ENCODE results near the gene USP6.
"Not testable (repeated sequence)": the region's sequence is repeated elsewhere in the genome, so short reads cannot be mapped to it uniquely, and the experiment has no call there.

The USP6 gene

DNA sequence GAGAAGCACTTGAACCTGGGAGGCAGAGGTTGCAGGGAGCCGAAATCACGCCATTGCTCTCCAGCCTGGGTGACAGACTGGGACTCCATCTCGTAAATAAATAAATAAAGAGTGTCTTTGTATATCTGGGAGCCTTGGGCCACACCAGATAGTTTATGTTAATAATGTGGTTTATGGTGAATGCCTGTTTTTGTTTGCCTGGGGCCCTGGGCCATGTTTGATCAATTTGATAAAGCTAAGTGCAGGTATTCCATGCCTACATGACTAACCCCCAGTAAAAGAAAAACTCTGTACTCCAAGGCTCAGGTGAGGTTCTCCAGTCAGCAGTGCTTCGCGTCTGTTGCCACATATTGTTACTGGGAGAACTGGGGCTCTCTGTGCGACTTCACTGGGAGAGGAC is 103.7 kb downstream of the USP6 start:
- H3K27ac ChIP-seq (ENCODE audit: low read depth, low read length, poor library complexity, severe bottlenecking) = peak overlapping the region; percentile 24

DNA sequence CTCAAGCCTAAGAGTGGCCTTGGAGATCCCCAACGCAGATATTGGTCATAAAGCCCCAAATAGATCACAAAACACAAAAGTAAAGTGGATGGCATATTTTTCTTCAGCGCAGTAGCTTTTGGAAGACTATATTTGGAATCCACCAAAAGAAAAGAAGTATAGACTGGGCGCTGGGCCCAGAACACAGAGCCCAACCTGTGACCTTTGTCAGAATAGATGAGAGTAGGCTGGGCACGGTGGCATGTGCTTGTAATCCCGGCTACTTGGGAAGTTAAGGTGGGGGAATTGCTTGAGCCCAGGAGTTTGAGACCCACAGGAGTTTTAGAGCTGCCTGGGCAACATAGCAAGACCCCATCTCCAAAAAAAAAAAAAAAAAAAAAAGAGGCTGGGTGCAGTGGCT is 104.2 kb downstream of the USP6 start:
- H3K27me3 ChIP-seq (ENCODE audit: insufficient read depth, low read length) = no peaks in the 10 kb centered on the region
- H3K9ac ChIP-seq (ENCODE audit: low read length) = no peak overlapping the region
- H3K27ac ChIP-seq (ENCODE audit: low read depth, low read length, poor library complexity, severe bottlenecking) = peak overlapping the region; percentile 24
- H3K36me3 ChIP-seq (ENCODE audit: insufficient read depth, low read length) = no peaks in the 10 kb centered on the region
- TF ChIP-seq, protein P1, sequence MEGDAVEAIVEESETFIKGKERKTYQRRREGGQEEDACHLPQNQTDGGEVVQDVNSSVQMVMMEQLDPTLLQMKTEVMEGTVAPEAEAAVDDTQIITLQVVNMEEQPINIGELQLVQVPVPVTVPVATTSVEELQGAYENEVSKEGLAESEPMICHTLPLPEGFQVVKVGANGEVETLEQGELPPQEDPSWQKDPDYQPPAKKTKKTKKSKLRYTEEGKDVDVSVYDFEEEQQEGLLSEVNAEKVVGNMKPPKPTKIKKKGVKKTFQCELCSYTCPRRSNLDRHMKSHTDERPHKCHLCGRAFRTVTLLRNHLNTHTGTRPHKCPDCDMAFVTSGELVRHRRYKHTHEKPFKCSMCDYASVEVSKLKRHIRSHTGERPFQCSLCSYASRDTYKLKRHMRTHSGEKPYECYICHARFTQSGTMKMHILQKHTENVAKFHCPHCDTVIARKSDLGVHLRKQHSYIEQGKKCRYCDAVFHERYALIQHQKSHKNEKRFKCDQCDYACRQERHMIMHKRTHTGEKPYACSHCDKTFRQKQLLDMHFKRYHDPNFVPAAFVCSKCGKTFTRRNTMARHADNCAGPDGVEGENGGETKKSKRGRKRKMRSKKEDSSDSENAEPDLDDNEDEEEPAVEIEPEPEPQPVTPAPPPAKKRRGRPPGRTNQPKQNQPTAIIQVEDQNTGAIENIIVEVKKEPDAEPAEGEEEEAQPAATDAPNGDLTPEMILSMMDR (IDR thresholded peaks at IDR 0.05; ENCODE audit: low read length) = no peak
- no peak for TF ChIP-seq EZH2 (IDR thresholded peaks at IDR 0.05; ENCODE audit: borderline replicate concordance, low read length)
- H3F3A ChIP-seq (ENCODE audit: insufficient read depth, low read length) = 0 out of 2 replicates have a peak, but pooled peaks cover 6% of the 10 kb centered on the region
- no peak overlapping the region for H3K4me3 ChIP-seq (ENCODE audit: low read depth, low read length, poor library complexity, severe bottlenecking)
- no peaks in the 10 kb centered on the region for H3K79me2 ChIP-seq (ENCODE audit: insufficient read depth, low read length)
- no peak overlapping the region for H3K4me2 ChIP-seq (ENCODE audit: low read length)
- H3K4me1 ChIP-seq (ENCODE audit: insufficient read depth, low read length, severe bottlenecking) = peaks cover 28% of the 10 kb centered on the region
- no peaks in the 10 kb centered on the region for H3K9me3 ChIP-seq (ENCODE audit: low read length)
- H3K9me2 ChIP-seq (ENCODE audit: low read depth, low read length) = no peaks in the 10 kb centered on the region
- no peak overlapping the region for H2AFZ ChIP-seq (ENCODE audit: low read length)
- no peaks in the 10 kb centered on the region for H4K20me1 ChIP-seq (ENCODE audit: insufficient read depth, low read length)

More for the DNA sequence above, 103.7 kb downstream of the USP6 start:
- H3K4me1 ChIP-seq (ENCODE audit: insufficient read depth, low read length, severe bottlenecking) = peaks cover 28% of the 10 kb centered on the region
- H3K4me3 ChIP-seq (ENCODE audit: low read depth, low read length, poor library complexity, severe bottlenecking) = no peak overlapping the region
- H3K4me2 ChIP-seq (ENCODE audit: low read length) = no peak overlapping the region
- TF ChIP-seq, protein P1 (IDR thresholded peaks at IDR 0.05; ENCODE audit: low read length) = no peak
- no peak for TF ChIP-seq EZH2 (IDR thresholded peaks at IDR 0.05; ENCODE audit: borderline replicate concordance, low read length)
- no peak overlapping the region for H3K9ac ChIP-seq (ENCODE audit: low read length)
- no peak overlapping the region for H2AFZ ChIP-seq (ENCODE audit: low read length)
- H3F3A ChIP-seq (ENCODE audit: insufficient read depth, low read length) = 0 out of 2 replicates have a peak, but pooled peaks cover 6% of the 10 kb centered on the region
- H3K27me3 ChIP-seq (ENCODE audit: insufficient read depth, low read length) = no peaks in the 10 kb centered on the region
- no peaks in the 10 kb centered on the region for H3K79me2 ChIP-seq (ENCODE audit: insufficient read depth, low read length)
- no peaks in the 10 kb centered on the region for H3K9me3 ChIP-seq (ENCODE audit: low read length)
- H3K9me2 ChIP-seq (ENCODE audit: low read depth, low read length) = no peaks in the 10 kb centered on the region
- no peaks in the 10 kb centered on the region for H4K20me1 ChIP-seq (ENCODE audit: insufficient read depth, low read length)
- H3K36me3 ChIP-seq (ENCODE audit: insufficient read depth, low read length) = no peaks in the 10 kb centered on the region

DNA sequence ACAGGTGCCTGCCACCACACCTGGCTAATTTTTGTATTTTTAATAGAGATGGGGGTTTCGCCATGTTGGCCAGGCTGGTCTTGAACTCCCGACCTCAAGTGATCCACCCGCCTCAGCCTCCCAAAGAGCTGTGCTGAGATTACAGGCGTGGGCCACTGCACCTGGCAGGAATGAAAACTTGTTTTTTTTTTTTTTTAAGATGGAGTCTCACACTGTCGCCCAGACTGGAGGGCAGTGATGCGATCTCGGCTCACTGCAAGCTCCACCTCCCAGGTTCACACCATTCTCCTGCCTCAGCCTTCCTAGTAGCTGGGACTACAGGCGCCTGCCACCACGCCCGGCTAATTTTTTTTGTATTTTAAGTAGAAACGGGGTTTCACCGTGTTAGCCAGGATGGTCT is 106.1 kb downstream of the USP6 start:
- not testable (repeated sequence) for H3K27me3 ChIP-seq (ENCODE audit: insufficient read depth, low read length); H3K36me3 ChIP-seq (ENCODE audit: insufficient read depth, low read length); H3K4me3 ChIP-seq (ENCODE audit: low read depth, low read length, poor library complexity, severe bottlenecking); H3K9me2 ChIP-seq (ENCODE audit: low read depth, low read length); H3K79me2 ChIP-seq (ENCODE audit: insufficient read depth, low read length); H3F3A ChIP-seq (ENCODE audit: insufficient read depth, low read length); H3K9ac ChIP-seq (ENCODE audit: low read length); H4K20me1 ChIP-seq (ENCODE audit: insufficient read depth, low read length); H2AFZ ChIP-seq (ENCODE audit: low read length); H3K9me3 ChIP-seq (ENCODE audit: low read length)
- Histone ChIP-seq H3K27ac (ENCODE audit: low read depth, low read length, poor library complexity, severe bottlenecking) (peak overlapping the region; percentile 85), H3K4me2 (ENCODE audit: low read length) (peak overlapping the region; percentile 38), H3K4me1 (ENCODE audit: insufficient read depth, low read length, severe bottlenecking) (peaks cover 45% of the 10 kb centered on the region)

Data from OCI-LY1 (cell line).